PC-3 (cell line): ENCODE measurements around the gene ASPA. TPM values are rescaled to one million over a fixed set of nuclear protein-coding genes. Genes with fewer than 3 reads are reported as not detected.
"Not testable (repeated sequence)": the region's sequence is repeated elsewhere in the genome, so short reads cannot be mapped to it uniquely, and the experiment has no call there.

Source experiments
- ATAC-seq: fragments of 200-7000 bp; cut with Tn5 transposase; 2 replicates; pipeline ENCODE4 v1.9.1; 2020; ENCODE audit warnings: mild to moderate bottlenecking, moderate library complexity
- BruUV-seq: library from RNA; stranded (reverse); fragments of 400-500 nt; replicated peaks from 2 replicates; lab custom pipeline; 2021; lab: Mats Ljungman, UMichigan
- CTCF ChIA-PET: fragments of 300-600 bp; sonication (Branson Sonifier 250); formaldehyde crosslinking; loops from one replicate; lab custom pipeline; 2022; ENCODE audit warnings: antibody characterized with exemption; lab: Charles Lee
- POLR2A ChIA-PET: fragments of 300-600 bp; sonication (Branson Sonifier 250); formaldehyde crosslinking; loops from one replicate; lab custom pipeline; 2022; ENCODE audit warnings: antibody characterized with exemption; ENCODE audit not compliant: unreplicated experiment; lab: Charles Lee
- DNase-seq: peaks from one replicate; pipeline ENCODE4 v3.0.0-alpha.2; 2015
- H2AFZ ChIP-seq: fragments of 300-600 bp; sonication (generic); 2 replicates; pipeline ENCODE4 v1.6.0; 2016; ENCODE audit warnings: antibody characterized with exemption, low read length
- H3F3A ChIP-seq: fragments of 300-600 bp; sonication (generic); one replicate; pipeline ENCODE4 v1.6.0; 2017; ENCODE audit warnings: antibody characterized with exemption, low read length, control low read depth, mild to moderate bottlenecking; ENCODE audit not compliant: unreplicated experiment
- H3K27ac ChIP-seq: fragments of 300-600 bp; sonication (generic); 2 replicates; pipeline ENCODE4 v1.5.1; 2016; ENCODE audit warnings: mild to moderate bottlenecking, low read length
- H3K27me3 ChIP-seq: fragments of 300-600 bp; sonication (generic); 2 replicates; pipeline ENCODE4 v1.6.1; 2016; ENCODE audit warnings: low read length, mixed read lengths
- H3K36me3 ChIP-seq: fragments of 300-600 bp; sonication (generic); 2 replicates; pipeline ENCODE4 v1.6.1; 2016; ENCODE audit warnings: low read depth, mixed run types, low read length, mixed read lengths
- H3K4me1 ChIP-seq: fragments of 300-600 bp; sonication (generic); 2 replicates; pipeline ENCODE4 v1.5.1; 2016; ENCODE audit warnings: low read length; ENCODE audit not compliant: insufficient read depth
- H3K4me2 ChIP-seq: fragments of 300-600 bp; sonication (generic); 2 replicates; pipeline ENCODE4 v1.6.0; 2016; ENCODE audit warnings: low read length
- H3K4me3 ChIP-seq: fragments of 300-600 bp; sonication (generic); 2 replicates; pipeline ENCODE4 v1.5.1; 2016; ENCODE audit warnings: mild to moderate bottlenecking, low read length, mixed read lengths
- H3K79me2 ChIP-seq: fragments of 300-600 bp; sonication (generic); 2 replicates; pipeline ENCODE4 v1.6.1; 2017; ENCODE audit warnings: low read length, mixed read lengths
- H3K9ac ChIP-seq: fragments of 300-600 bp; sonication (generic); 2 replicates; pipeline ENCODE4 v1.6.0; 2016; ENCODE audit warnings: mild to moderate bottlenecking, low read length
- H3K9me2 ChIP-seq: fragments of 300-600 bp; sonication (generic); replicated peaks from 2 replicates; pipeline ENCODE4 v1.6.1; 2016; ENCODE audit warnings: mixed run types, low read length, mixed read lengths
- H3K9me3 ChIP-seq: fragments of 300-600 bp; sonication (generic); 2 replicates; pipeline ENCODE4 v1.6.1; 2016; ENCODE audit warnings: low read length, mixed read lengths
- H4K20me1 ChIP-seq: fragments of 300-600 bp; sonication (generic); 2 replicates; pipeline ENCODE4 v1.6.1; 2016; ENCODE audit warnings: low read length, mixed read lengths
- CTCF ChIP-seq: fragments of 300-600 bp; sonication (generic); conservative IDR thresholded peaks from 2 replicates; pipeline ENCODE4 v1.5.1; 2017; ENCODE audit warnings: antibody characterized with exemption, low read depth, mild to moderate bottlenecking, low read length
- EZH2 ChIP-seq: fragments of 300-600 bp; sonication (generic); IDR thresholded peaks from one replicate; pipeline ENCODE4 v1.6.1; 2017; ENCODE audit warnings: antibody characterized with exemption, mild to moderate bottlenecking, low read length; ENCODE audit not compliant: unreplicated experiment
- EZH2phosphoT487 ChIP-seq: fragments of 300-600 bp; sonication (generic); IDR thresholded peaks from 2 replicates; pipeline ENCODE4 v1.6.1; 2018; ENCODE audit warnings: mild to moderate bottlenecking, antibody characterized with exemption, low read length, borderline replicate concordance
- intact Hi-C: fragments of 100-400 bp; cut with micrococcal nuclease; formaldehyde crosslinking; loops from 2 replicates; pipeline ENCODE4 v1.9.0; 2023
- total RNA-seq: library from RNA; depleted of rRNA; stranded (reverse); fragments of >200 nt; gene quantifications from 2 replicates; pipeline ENCODE4 v1.2.3, GENCODE V29; 2014

Gene ASPA
- total RNA-seq, 1 experiment from 2014 or later: not detected

DNA sequence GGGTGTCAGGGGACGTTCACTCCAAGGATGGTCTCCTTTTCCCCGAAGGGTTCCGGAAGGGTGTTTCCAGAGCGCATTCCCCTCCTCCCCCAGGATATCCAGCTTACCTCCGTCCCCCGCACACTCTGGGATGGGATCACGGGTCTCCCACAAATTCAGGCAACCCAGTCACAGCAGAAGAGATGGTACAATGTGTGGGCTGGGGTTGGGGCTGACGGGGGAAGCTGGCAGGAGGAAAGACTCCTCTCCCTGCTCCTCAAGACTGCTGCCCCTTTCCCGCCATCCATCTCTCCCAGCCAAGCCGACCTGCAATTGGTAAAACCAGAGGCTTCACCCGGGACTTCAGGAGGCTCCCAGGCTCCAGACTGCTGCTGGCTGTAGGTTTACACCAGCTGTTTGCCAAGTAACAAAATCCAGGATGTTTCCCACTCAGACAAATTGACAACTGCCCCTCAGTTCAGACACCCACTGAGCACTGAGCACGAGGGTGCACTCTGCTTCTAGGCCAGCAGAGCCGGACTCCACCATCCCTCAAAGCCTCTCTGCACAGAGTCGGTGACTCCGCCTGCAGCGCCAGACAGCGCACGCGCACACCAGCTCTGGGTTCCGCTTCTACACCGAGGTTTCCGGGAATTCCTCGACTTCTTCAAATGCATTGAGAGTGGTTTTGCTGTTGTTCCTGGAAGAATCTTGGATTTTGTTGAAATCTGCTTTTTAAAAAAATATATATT is 37.7 kb downstream of the ASPA start:
- no peaks in the 10 kb centered on the region for H3K79me2 ChIP-seq
- POLR2A ChIA-PET: interaction anchor here (0.6 kb wide), 1 partner anchor 21 kb away, joined by 3 read pairs; no protein-coding TSS in a partner anchor
- DNase-seq: no peak
- CTCF ChIA-PET: no interaction called here
- TF ChIP-seq EZH2phosphoT487 (no peak), CTCF (no peak), EZH2 (no peak)
- no peak overlapping the region for H3K4me2 ChIP-seq
- intact Hi-C loops: no loop called here
- no peaks in the 10 kb centered on the region for H4K20me1 ChIP-seq
- H3K36me3 ChIP-seq: no peaks in the 10 kb centered on the region
- ATAC-seq: no peak
- H3K9ac ChIP-seq: no peak overlapping the region
- no peaks in the 10 kb centered on the region for H3K4me1 ChIP-seq
- no peak overlapping the region for H2AFZ ChIP-seq
- BruUV-seq: no TSS peak
- H3K9me3 ChIP-seq: no peaks in the 10 kb centered on the region
- no peak overlapping the region for H3K4me3 ChIP-seq
- no peaks in the 10 kb centered on the region for H3K9me2 ChIP-seq
- H3K27me3 ChIP-seq: no peaks in the 10 kb centered on the region
- no peaks in the 10 kb centered on the region for H3F3A ChIP-seq
- H3K27ac ChIP-seq: no peak overlapping the region

DNA sequence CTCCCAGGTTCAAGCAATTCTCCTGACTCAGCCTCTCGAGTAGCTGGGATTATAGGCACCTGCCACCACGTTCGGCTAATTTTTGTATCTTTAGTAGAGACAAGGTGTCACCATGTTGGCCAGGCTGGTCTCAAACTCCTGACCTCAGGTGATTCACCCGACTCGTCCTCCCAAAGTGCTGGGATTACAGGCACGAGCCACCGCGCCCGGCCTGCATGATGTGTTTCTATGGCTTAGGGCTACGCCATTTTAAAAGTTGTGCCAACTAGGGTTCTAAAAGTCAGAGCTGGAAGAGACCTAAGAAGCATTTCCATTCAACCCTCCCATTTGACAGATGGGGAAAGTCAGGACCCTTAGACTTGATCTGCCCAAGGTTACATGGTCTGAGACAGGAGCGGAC is 38.4 kb downstream of the ASPA start:
- H3K9ac ChIP-seq, POLR2A ChIA-PET, H3K4me1 ChIP-seq, H3F3A ChIP-seq, H3K27me3 ChIP-seq, H3K79me2 ChIP-seq, H4K20me1 ChIP-seq, ATAC-seq, H2AFZ ChIP-seq, H3K9me3 ChIP-seq, H3K4me3 ChIP-seq, H3K27ac ChIP-seq, BruUV-seq, CTCF ChIA-PET, H3K36me3 ChIP-seq, H3K9me2 ChIP-seq, intact Hi-C loops, DNase-seq, H3K4me2 ChIP-seq: not testable (repeated sequence)

- H3K9me3 ChIP-seq: no peaks in the 10 kb centered on the region
- H4K20me1 ChIP-seq: no peaks in the 10 kb centered on the region
- TF ChIP-seq CTCF: no peak
- no peak for TF ChIP-seq EZH2
- TF ChIP-seq EZH2phosphoT487: no peak
- no peaks in the 10 kb centered on the region for H3K9me2 ChIP-seq
- H3K27me3 ChIP-seq: no peaks in the 10 kb centered on the region
- POLR2A ChIA-PET: no interaction called here
- H3K4me1 ChIP-seq: no peaks in the 10 kb centered on the region
- no peak overlapping the region for H3K4me3 ChIP-seq
- H3K79me2 ChIP-seq: no peaks in the 10 kb centered on the region
- no peak overlapping the region for H3K4me2 ChIP-seq
- H3K27ac ChIP-seq: no peak overlapping the region
- no peak for DNase-seq
- no peaks in the 10 kb centered on the region for H3F3A ChIP-seq
- no peak for ATAC-seq
- intact Hi-C loops: no loop called here
- CTCF ChIA-PET: no interaction called here
- no peaks in the 10 kb centered on the region for H3K36me3 ChIP-seq
- H3K9ac ChIP-seq: no peak overlapping the region
- BruUV-seq: no TSS peak
- H2AFZ ChIP-seq: no peak overlapping the region
Measured at GRCh38 chr17:3514873-3515272, 39.1 kb downstream of the ASPA start.

- H3K4me2 ChIP-seq, H3K36me3 ChIP-seq, H3K79me2 ChIP-seq, H3F3A ChIP-seq, POLR2A ChIA-PET, ATAC-seq, H3K9me2 ChIP-seq, H3K27ac ChIP-seq, intact Hi-C loops, H4K20me1 ChIP-seq, CTCF ChIA-PET, H2AFZ ChIP-seq, H3K4me1 ChIP-seq, H3K9ac ChIP-seq, H3K27me3 ChIP-seq, DNase-seq, H3K9me3 ChIP-seq, BruUV-seq, H3K4me3 ChIP-seq: not testable (repeated sequence)
Measured at GRCh38 chr17:3519472-3519871, 43.7 kb downstream of the ASPA start.
